HL-60 (cell line): ENCODE data around the gene SEPTIN10.

Experiments
- DNase-seq, 2 experiments: peaks; one replicate each; pipeline ENCODE4 v3.0.0-alpha.2; 2010 to 2020; ENCODE audit warnings: low read depth in 1 of 2, low spot score in 1 of 2
- H3K27ac ChIP-seq: fragments of 250-450 bp; sonication (Bioruptor Pico); replicated peaks from 2 replicates; pipeline ENCODE4 v1.5.1; 2020; ENCODE audit warnings: mild to moderate bottlenecking, moderate library complexity
- H3K27me3 ChIP-seq: fragments of 250-450 bp; sonication (Bioruptor Pico); 2 replicates; pipeline ENCODE4 v1.5.1; 2021; ENCODE audit warnings: mild to moderate bottlenecking, moderate library complexity; ENCODE audit not compliant: insufficient read depth, poor library complexity, severe bottlenecking
- H3K4me3 ChIP-seq: replicated peaks from 2 replicates; pipeline ENCODE4 v1.5.1; 2011; ENCODE audit warnings: mild to moderate bottlenecking, control low read depth, low read length; ENCODE audit not compliant: insufficient read depth
- GABPA ChIP-seq: IDR thresholded peaks from 2 replicates; pipeline ENCODE4 v1.6.1; 2012; ENCODE audit warnings: low read depth
- POLR2AphosphoS5 ChIP-seq: IDR thresholded peaks from 2 replicates; pipeline ENCODE4 v1.6.1; 2012; ENCODE audit warnings: low read depth
- SPI1 ChIP-seq: IDR thresholded peaks from 2 replicates; pipeline ENCODE4 v1.6.1; 2012; ENCODE audit warnings: low read depth, mild to moderate bottlenecking, borderline replicate concordance
- TF ChIP-seq, protein P1 (sequence below): IDR thresholded peaks from 2 replicates; pipeline ENCODE4 v1.6.1; 2012; ENCODE audit warnings: low read depth; ENCODE audit not compliant: insufficient replicate concordance
- TF ChIP-seq, protein P2 (sequence below): IDR thresholded peaks from one replicate; pipeline ENCODE4 v1.5.1; 2011; ENCODE audit warnings: low read length, control low read depth, inconsistent platforms; ENCODE audit not compliant: insufficient read depth

SEPTIN10 gene

DNA sequence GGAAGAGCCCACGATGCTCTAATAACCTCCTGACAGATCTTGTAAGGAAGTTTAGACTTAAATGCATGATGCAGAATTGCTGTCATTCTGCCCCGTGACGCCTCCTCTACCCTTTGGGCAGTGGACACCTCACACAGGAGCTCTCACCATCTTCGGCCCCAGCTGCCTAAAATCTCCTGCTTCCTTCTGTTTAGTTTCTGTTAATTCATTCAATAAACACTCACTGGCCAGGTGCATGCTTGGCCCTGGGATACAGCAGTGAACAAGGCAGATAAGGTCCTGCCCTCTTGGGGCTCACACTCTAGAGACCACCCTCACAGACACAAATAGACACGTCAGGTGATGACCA lies 81.1 kb downstream of the SEPTIN10 start:
- TF ChIP-seq, protein P1, sequence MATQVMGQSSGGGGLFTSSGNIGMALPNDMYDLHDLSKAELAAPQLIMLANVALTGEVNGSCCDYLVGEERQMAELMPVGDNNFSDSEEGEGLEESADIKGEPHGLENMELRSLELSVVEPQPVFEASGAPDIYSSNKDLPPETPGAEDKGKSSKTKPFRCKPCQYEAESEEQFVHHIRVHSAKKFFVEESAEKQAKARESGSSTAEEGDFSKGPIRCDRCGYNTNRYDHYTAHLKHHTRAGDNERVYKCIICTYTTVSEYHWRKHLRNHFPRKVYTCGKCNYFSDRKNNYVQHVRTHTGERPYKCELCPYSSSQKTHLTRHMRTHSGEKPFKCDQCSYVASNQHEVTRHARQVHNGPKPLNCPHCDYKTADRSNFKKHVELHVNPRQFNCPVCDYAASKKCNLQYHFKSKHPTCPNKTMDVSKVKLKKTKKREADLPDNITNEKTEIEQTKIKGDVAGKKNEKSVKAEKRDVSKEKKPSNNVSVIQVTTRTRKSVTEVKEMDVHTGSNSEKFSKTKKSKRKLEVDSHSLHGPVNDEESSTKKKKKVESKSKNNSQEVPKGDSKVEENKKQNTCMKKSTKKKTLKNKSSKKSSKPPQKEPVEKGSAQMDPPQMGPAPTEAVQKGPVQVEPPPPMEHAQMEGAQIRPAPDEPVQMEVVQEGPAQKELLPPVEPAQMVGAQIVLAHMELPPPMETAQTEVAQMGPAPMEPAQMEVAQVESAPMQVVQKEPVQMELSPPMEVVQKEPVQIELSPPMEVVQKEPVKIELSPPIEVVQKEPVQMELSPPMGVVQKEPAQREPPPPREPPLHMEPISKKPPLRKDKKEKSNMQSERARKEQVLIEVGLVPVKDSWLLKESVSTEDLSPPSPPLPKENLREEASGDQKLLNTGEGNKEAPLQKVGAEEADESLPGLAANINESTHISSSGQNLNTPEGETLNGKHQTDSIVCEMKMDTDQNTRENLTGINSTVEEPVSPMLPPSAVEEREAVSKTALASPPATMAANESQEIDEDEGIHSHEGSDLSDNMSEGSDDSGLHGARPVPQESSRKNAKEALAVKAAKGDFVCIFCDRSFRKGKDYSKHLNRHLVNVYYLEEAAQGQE, result no peak
- TF ChIP-seq, protein P2, sequence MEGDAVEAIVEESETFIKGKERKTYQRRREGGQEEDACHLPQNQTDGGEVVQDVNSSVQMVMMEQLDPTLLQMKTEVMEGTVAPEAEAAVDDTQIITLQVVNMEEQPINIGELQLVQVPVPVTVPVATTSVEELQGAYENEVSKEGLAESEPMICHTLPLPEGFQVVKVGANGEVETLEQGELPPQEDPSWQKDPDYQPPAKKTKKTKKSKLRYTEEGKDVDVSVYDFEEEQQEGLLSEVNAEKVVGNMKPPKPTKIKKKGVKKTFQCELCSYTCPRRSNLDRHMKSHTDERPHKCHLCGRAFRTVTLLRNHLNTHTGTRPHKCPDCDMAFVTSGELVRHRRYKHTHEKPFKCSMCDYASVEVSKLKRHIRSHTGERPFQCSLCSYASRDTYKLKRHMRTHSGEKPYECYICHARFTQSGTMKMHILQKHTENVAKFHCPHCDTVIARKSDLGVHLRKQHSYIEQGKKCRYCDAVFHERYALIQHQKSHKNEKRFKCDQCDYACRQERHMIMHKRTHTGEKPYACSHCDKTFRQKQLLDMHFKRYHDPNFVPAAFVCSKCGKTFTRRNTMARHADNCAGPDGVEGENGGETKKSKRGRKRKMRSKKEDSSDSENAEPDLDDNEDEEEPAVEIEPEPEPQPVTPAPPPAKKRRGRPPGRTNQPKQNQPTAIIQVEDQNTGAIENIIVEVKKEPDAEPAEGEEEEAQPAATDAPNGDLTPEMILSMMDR, result no peak
- TF ChIP-seq SPI1 (no peak), POLR2AphosphoS5 (no peak), GABPA (no peak)
- no peak overlapping the region for H3K4me3 ChIP-seq
- DNase-seq, result no peak
- peaks cover 9% of the 10 kb centered on the region for H3K27me3 ChIP-seq
- no peak overlapping the region for H3K27ac ChIP-seq

DNA sequence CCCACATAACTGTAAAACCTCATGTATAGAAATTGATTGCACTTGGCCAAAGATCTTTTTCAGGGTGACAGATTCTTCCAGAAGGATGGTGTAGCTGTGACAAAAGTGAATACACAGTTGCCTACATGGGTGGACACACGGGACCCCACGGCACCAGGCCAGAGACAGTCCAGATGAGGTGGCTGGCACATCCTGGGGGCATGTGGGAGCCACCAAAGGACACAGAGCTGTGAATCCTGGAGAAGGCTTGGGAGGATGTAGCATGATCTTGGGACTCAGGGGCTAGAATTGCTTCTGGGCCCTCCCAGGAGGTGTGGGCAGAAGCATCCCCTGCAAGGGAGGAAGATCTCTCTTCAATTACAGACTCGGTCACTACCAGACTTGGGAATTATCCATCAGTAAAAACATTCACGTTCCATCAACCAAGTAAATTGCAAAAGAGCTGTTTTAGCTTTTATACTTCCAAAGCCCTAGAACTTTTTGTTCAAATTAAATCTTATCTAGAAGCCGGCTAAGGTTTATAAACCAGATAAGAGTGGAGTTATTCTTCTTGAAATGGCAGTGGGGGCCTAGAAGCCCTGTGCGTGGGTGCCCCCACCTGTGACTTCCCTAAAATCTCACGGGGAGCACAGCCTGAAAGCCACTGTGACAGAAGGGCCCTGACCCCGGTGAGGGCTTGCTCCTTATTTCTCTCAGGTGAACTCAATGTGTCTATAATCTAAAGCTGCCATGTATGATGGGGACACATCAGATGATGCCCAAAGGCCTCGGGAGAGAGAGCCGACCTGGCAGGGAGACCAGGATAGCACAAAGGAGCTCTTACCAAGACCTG lies 81.7 kb downstream of the SEPTIN10 start:
- no peak overlapping the region for H3K4me3 ChIP-seq
- H3K27ac ChIP-seq, result no peak overlapping the region
- H3K27me3 ChIP-seq, result peaks cover 6% of the 10 kb centered on the region
- TF ChIP-seq SPI1 (no peak), GABPA (no peak), POLR2AphosphoS5 (no peak)
- TF ChIP-seq, protein P2, result no peak
- no peak for DNase-seq

DNA sequence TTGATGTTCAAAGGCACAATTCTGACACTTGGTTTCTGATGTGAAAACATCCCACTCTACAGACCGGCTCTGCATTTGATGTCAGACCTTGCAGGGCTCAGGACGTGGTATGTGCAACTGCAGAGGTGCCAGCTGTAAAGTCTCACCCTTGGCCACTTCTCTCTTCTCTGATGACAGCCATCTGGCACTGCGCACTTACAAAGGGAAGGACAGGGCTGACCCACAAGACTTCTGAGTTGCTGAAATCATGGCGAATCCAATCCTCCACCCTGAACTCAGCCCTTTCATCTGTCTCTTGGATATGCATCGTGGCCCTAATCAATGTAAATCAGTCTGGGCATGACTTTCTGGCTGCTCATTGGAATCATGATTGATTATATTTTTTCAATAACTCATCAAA lies 82.5 kb downstream of the SEPTIN10 start:
- no peak overlapping the region for H3K27ac ChIP-seq
- TF ChIP-seq, protein P2, result no peak
- TF ChIP-seq POLR2AphosphoS5 (no peak), GABPA (no peak), SPI1 (no peak)
- TF ChIP-seq, protein P1, result no peak
- H3K4me3 ChIP-seq, result no peak overlapping the region
- peaks cover 6% of the 10 kb centered on the region for H3K27me3 ChIP-seq
- no peak for DNase-seq

DNA sequence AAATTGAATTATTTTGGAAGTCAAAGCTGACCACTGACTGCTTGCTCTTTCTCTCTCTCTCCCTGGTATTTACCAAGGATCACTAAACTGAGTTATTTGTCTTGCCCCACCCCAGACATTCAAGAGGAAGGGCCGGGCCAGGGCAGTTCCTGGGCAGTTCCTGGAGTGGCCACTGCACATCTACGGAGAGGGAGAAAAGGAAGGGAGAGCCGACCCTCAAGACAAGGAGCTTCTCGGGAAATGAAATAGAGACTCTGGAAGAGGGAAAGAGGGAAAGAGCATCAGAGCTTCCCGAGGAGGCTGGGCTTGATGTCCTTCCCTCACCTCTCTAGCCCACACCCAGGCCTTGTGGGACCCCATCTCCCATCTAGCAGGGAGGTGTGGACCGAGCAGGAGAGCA lies 83.1 kb downstream of the SEPTIN10 start:
- Histone ChIP-seq H3K27ac (no peak overlapping the region), H3K4me3 (no peak overlapping the region), H3K27me3 (peaks cover 6% of the 10 kb centered on the region)
- no peak for TF ChIP-seq SPI1
- TF ChIP-seq, protein P1, result no peak
- TF ChIP-seq POLR2AphosphoS5, result no peak
- no peak for TF ChIP-seq GABPA
- TF ChIP-seq, protein P2, result no peak
- DNase-seq, result no peak
